Femur (tissue), 1 donor: ENCODE measurements around the gene TMEM212.
A peak's percentile ranks its signal among the peaks of the same experiment; 100 is the strongest.

Source experiments
- DNase-seq: peaks from one replicate; pipeline ENCODE4 v3.0.0-alpha.2; 2017

The TMEM212 gene

GRCh38 chr3:171842864-171843518 is at the start of gene TMEM212:
Gene TMEM212 (plus strand): TSS chr3:171843349. CDS start chr3:171843384, 35 bp downstream.
- no peak for DNase-seq

GRCh38 chr3:171796625-171797264 is 46.4 kb upstream of the TMEM212 start:
- no peak for DNase-seq

- DNase-seq, result no peak
Observed at GRCh38 chr3:171797265-171797679, 45.9 kb upstream of the TMEM212 start.

GRCh38 chr3:171797873-171798272 is 45.3 kb upstream of the TMEM212 start:
- no peak for DNase-seq

- DNase-seq, result no peak
Observed at GRCh38 chr3:171799501-171799900, 43.6 kb upstream of the TMEM212 start.

GRCh38 chr3:171801738-171802589 is 41.2 kb upstream of the TMEM212 start:
- no peak for DNase-seq

GRCh38 chr3:171802590-171802956 is 40.6 kb upstream of the TMEM212 start:
- no peak for DNase-seq

GRCh38 chr3:171803044-171803443 is 40.1 kb upstream of the TMEM212 start:
- DNase-seq, result no peak

GRCh38 chr3:171804618-171805389 is 38.3 kb upstream of the TMEM212 start:
- no peak for DNase-seq

- no peak for DNase-seq
Observed at GRCh38 chr3:171805687-171806086, 37.5 kb upstream of the TMEM212 start.

- no peak for DNase-seq
Observed at GRCh38 chr3:171806200-171807128, 36.7 kb upstream of the TMEM212 start.

- no peak for DNase-seq
Observed at GRCh38 chr3:171807129-171807675, 35.9 kb upstream of the TMEM212 start.

- DNase-seq, result no peak
Observed at GRCh38 chr3:171807806-171808205, 35.3 kb upstream of the TMEM212 start.

- peak; percentile 84 for DNase-seq
Observed at GRCh38 chr3:171809611-171809860, 33.6 kb upstream of the TMEM212 start.

- peak; percentile 88 for DNase-seq
Observed at GRCh38 chr3:171809861-171810628, 33.1 kb upstream of the TMEM212 start, which contains the start of gene PLD1. Gene PLD1 (minus strand): TSS chr3:171810483. CDS start chr3:171738051, 72,432 bp downstream.

GRCh38 chr3:171810629-171811294 is 32.4 kb upstream of the TMEM212 start:
- no peak for DNase-seq

- DNase-seq, result peak; percentile 70
Observed at GRCh38 chr3:171811295-171811912, 31.7 kb upstream of the TMEM212 start.

GRCh38 chr3:171811913-171812335 is 31.2 kb upstream of the TMEM212 start:
- DNase-seq, result no peak

- no peak for DNase-seq
Observed at GRCh38 chr3:171812811-171813210, 30.3 kb upstream of the TMEM212 start.
